Measurements from ENCODE around the gene ANXA1. TPM values are rescaled to one million over a fixed set of nuclear protein-coding genes. Genes with fewer than 3 reads are reported as not detected.

ANXA1 gene
- total RNA-seq, 1 experiment from 2014 or later: not detected

GRCh38 chr9:73133022-73133651, 18.5 kb upstream of the ANXA1 start:
- Histone ChIP-seq H3K4me3 (ENCODE audit: low read length) (no peak overlapping the region), H3K9me3 (ENCODE audit: low read length) (no peaks in the 10 kb centered on the region), H3K4me1 (ENCODE audit: low read length) (no peaks in the 10 kb centered on the region), H2AFZ (ENCODE audit: low read length) (no peak overlapping the region), H3K79me2 (ENCODE audit: low read length) (no peaks in the 10 kb centered on the region), H3K36me3 (ENCODE audit: insufficient read depth, low read length) (no peaks in the 10 kb centered on the region), H3K9me2 (replicated peaks; ENCODE audit: insufficient read depth, low read length) (no peaks in the 10 kb centered on the region), H3K9ac (ENCODE audit: low read length) (no peak overlapping the region), H3K27me3 (ENCODE audit: low read length) (no peaks in the 10 kb centered on the region), H3K27ac (ENCODE audit: low read length) (no peak overlapping the region), H3K4me2 (ENCODE audit: low read depth, low read length, poor library complexity, severe bottlenecking) (no peak overlapping the region), H4K20me1 (ENCODE audit: insufficient read depth, low read depth, low read length) (no peaks in the 10 kb centered on the region)
- DNase-seq: no peak

- no peaks in the 10 kb centered on the region for H3K27me3 ChIP-seq (ENCODE audit: low read length)
- no peaks in the 10 kb centered on the region for H3K9me2 ChIP-seq (replicated peaks; ENCODE audit: insufficient read depth, low read length)
- no peaks in the 10 kb centered on the region for H3K36me3 ChIP-seq (ENCODE audit: insufficient read depth, low read length)
- no peak overlapping the region for H3K4me3 ChIP-seq (ENCODE audit: low read length)
- H3K4me2 ChIP-seq (ENCODE audit: low read depth, low read length, poor library complexity, severe bottlenecking): no peak overlapping the region
- no peaks in the 10 kb centered on the region for H4K20me1 ChIP-seq (ENCODE audit: insufficient read depth, low read depth, low read length)
- H3K4me1 ChIP-seq (ENCODE audit: low read length): no peaks in the 10 kb centered on the region
- DNase-seq: no peak
- H2AFZ ChIP-seq (ENCODE audit: low read length): no peak overlapping the region
- no peaks in the 10 kb centered on the region for H3K9me3 ChIP-seq (ENCODE audit: low read length)
- no peaks in the 10 kb centered on the region for H3K79me2 ChIP-seq (ENCODE audit: low read length)
- H3K27ac ChIP-seq (ENCODE audit: low read length): no peak overlapping the region
- H3K9ac ChIP-seq (ENCODE audit: low read length): no peak overlapping the region
Measured at GRCh38 chr9:73133921-73134407, 17.7 kb upstream of the ANXA1 start.

- Histone ChIP-seq H2AFZ (ENCODE audit: low read length) (no peak overlapping the region), H3K9me3 (ENCODE audit: low read length) (no peaks in the 10 kb centered on the region)
Measured at GRCh38 chr9:73135394-73135793, 16.3 kb upstream of the ANXA1 start.

GRCh38 chr9:73137286-73137899, 14.3 kb upstream of the ANXA1 start:
- no peak overlapping the region for H3K4me3 ChIP-seq (ENCODE audit: low read length)
- H3K9me3 ChIP-seq (ENCODE audit: low read length): no peaks in the 10 kb centered on the region
- H3K4me2 ChIP-seq (ENCODE audit: low read depth, low read length, poor library complexity, severe bottlenecking): no peak overlapping the region
- H3K27me3 ChIP-seq (ENCODE audit: low read length): no peaks in the 10 kb centered on the region
- no peaks in the 10 kb centered on the region for H4K20me1 ChIP-seq (ENCODE audit: insufficient read depth, low read depth, low read length)
- H3K9me2 ChIP-seq (replicated peaks; ENCODE audit: insufficient read depth, low read length): no peaks in the 10 kb centered on the region
- no peak for DNase-seq
- H3K27ac ChIP-seq (ENCODE audit: low read length): no peak overlapping the region
- no peak overlapping the region for H3K9ac ChIP-seq (ENCODE audit: low read length)
- no peaks in the 10 kb centered on the region for H3K4me1 ChIP-seq (ENCODE audit: low read length)
- no peaks in the 10 kb centered on the region for H3K79me2 ChIP-seq (ENCODE audit: low read length)
- no peaks in the 10 kb centered on the region for H3K36me3 ChIP-seq (ENCODE audit: insufficient read depth, low read length)
- no peak overlapping the region for H2AFZ ChIP-seq (ENCODE audit: low read length)

More at GRCh38 chr9:73135394-73135793, 16.3 kb upstream of the ANXA1 start:
- DNase-seq: no peak
- Histone ChIP-seq H3K4me2 (ENCODE audit: low read depth, low read length, poor library complexity, severe bottlenecking) (no peak overlapping the region), H3K9ac (ENCODE audit: low read length) (no peak overlapping the region), H3K4me1 (ENCODE audit: low read length) (no peaks in the 10 kb centered on the region), H3K4me3 (ENCODE audit: low read length) (no peak overlapping the region), H3K36me3 (ENCODE audit: insufficient read depth, low read length) (no peaks in the 10 kb centered on the region), H3K27me3 (ENCODE audit: low read length) (no peaks in the 10 kb centered on the region), H3K9me2 (replicated peaks; ENCODE audit: insufficient read depth, low read length) (no peaks in the 10 kb centered on the region), H3K27ac (ENCODE audit: low read length) (no peak overlapping the region), H4K20me1 (ENCODE audit: insufficient read depth, low read depth, low read length) (no peaks in the 10 kb centered on the region), H3K79me2 (ENCODE audit: low read length) (no peaks in the 10 kb centered on the region)

GRCh38 chr9:73137914-73138313, 13.8 kb upstream of the ANXA1 start:
- Histone ChIP-seq H3K36me3 (ENCODE audit: insufficient read depth, low read length) (no peaks in the 10 kb centered on the region), H3K27me3 (ENCODE audit: low read length) (no peaks in the 10 kb centered on the region), H3K4me1 (ENCODE audit: low read length) (no peaks in the 10 kb centered on the region), H3K9me2 (replicated peaks; ENCODE audit: insufficient read depth, low read length) (no peaks in the 10 kb centered on the region), H3K9me3 (ENCODE audit: low read length) (no peaks in the 10 kb centered on the region), H3K4me3 (ENCODE audit: low read length) (no peak overlapping the region), H4K20me1 (ENCODE audit: insufficient read depth, low read depth, low read length) (no peaks in the 10 kb centered on the region), H2AFZ (ENCODE audit: low read length) (no peak overlapping the region), H3K79me2 (ENCODE audit: low read length) (no peaks in the 10 kb centered on the region), H3K4me2 (ENCODE audit: low read depth, low read length, poor library complexity, severe bottlenecking) (no peak overlapping the region), H3K27ac (ENCODE audit: low read length) (no peak overlapping the region), H3K9ac (ENCODE audit: low read length) (no peak overlapping the region)
- DNase-seq: no peak

GRCh38 chr9:73138516-73138915, 13.1 kb upstream of the ANXA1 start:
- Histone ChIP-seq H3K27me3 (ENCODE audit: low read length) (0 out of 2 replicates have a peak, but pooled peaks cover 2% of the 10 kb centered on the region), H3K9ac (ENCODE audit: low read length) (no peak overlapping the region), H3K36me3 (ENCODE audit: insufficient read depth, low read length) (no peaks in the 10 kb centered on the region), H3K4me2 (ENCODE audit: low read depth, low read length, poor library complexity, severe bottlenecking) (no peak overlapping the region), H3K9me2 (replicated peaks; ENCODE audit: insufficient read depth, low read length) (no peaks in the 10 kb centered on the region), H3K79me2 (ENCODE audit: low read length) (no peaks in the 10 kb centered on the region), H2AFZ (ENCODE audit: low read length) (no peak overlapping the region), H3K4me3 (ENCODE audit: low read length) (no peak overlapping the region), H3K9me3 (ENCODE audit: low read length) (no peaks in the 10 kb centered on the region), H3K4me1 (ENCODE audit: low read length) (no peaks in the 10 kb centered on the region), H4K20me1 (ENCODE audit: insufficient read depth, low read depth, low read length) (no peaks in the 10 kb centered on the region), H3K27ac (ENCODE audit: low read length) (no peak overlapping the region)
- no peak for DNase-seq

GRCh38 chr9:73141282-73141681, 10.4 kb upstream of the ANXA1 start:
- no peak overlapping the region for H2AFZ ChIP-seq (ENCODE audit: low read length)

GRCh38 chr9:73143711-73144328, 7.8 kb upstream of the ANXA1 start:
- Histone ChIP-seq H3K27me3 (ENCODE audit: low read length) (0 out of 2 replicates have a peak, but pooled peaks cover 2% of the 10 kb centered on the region), H3K9me3 (ENCODE audit: low read length) (no peaks in the 10 kb centered on the region), H2AFZ (ENCODE audit: low read length) (no peak overlapping the region), H4K20me1 (ENCODE audit: insufficient read depth, low read depth, low read length) (no peaks in the 10 kb centered on the region), H3K4me2 (ENCODE audit: low read depth, low read length, poor library complexity, severe bottlenecking) (no peak overlapping the region), H3K27ac (ENCODE audit: low read length) (no peak overlapping the region), H3K4me1 (ENCODE audit: low read length) (0 out of 2 replicates have a peak, but pooled peaks cover 3% of the 10 kb centered on the region), H3K36me3 (ENCODE audit: insufficient read depth, low read length) (no peaks in the 10 kb centered on the region), H3K4me3 (ENCODE audit: low read length) (no peak overlapping the region), H3K79me2 (ENCODE audit: low read length) (no peaks in the 10 kb centered on the region), H3K9ac (ENCODE audit: low read length) (no peak overlapping the region), H3K9me2 (replicated peaks; ENCODE audit: insufficient read depth, low read length) (no peaks in the 10 kb centered on the region)
- no peak for DNase-seq

More at GRCh38 chr9:73141282-73141681, 10.4 kb upstream of the ANXA1 start:
- Histone ChIP-seq H3K79me2 (ENCODE audit: low read length) (no peaks in the 10 kb centered on the region), H3K36me3 (ENCODE audit: insufficient read depth, low read length) (no peaks in the 10 kb centered on the region), H3K9me2 (replicated peaks; ENCODE audit: insufficient read depth, low read length) (no peaks in the 10 kb centered on the region), H3K9me3 (ENCODE audit: low read length) (no peaks in the 10 kb centered on the region), H3K27me3 (ENCODE audit: low read length) (0 out of 2 replicates have a peak, but pooled peaks cover 2% of the 10 kb centered on the region), H3K4me3 (ENCODE audit: low read length) (no peak overlapping the region), H3K4me1 (ENCODE audit: low read length) (0 out of 2 replicates have a peak, but pooled peaks cover 3% of the 10 kb centered on the region), H3K9ac (ENCODE audit: low read length) (no peak overlapping the region), H3K27ac (ENCODE audit: low read length) (no peak overlapping the region), H3K4me2 (ENCODE audit: low read depth, low read length, poor library complexity, severe bottlenecking) (no peak overlapping the region), H4K20me1 (ENCODE audit: insufficient read depth, low read depth, low read length) (no peaks in the 10 kb centered on the region)
- DNase-seq: no peak

Data from Karpas-422 (cell line).